Measurements from ENCODE around the gene KCNMA1.
"Not testable (repeated sequence)": the region's sequence is repeated elsewhere in the genome, so short reads cannot be mapped to it uniquely, and the experiment has no call there.

Gene KCNMA1

GRCh38 chr10:77529050-77529576, 108.5 kb downstream of the KCNMA1 start:
- no peak for DNase-seq

GRCh38 chr10:77527839-77528238, 109.8 kb downstream of the KCNMA1 start:
- no peak for DNase-seq

DNA sequence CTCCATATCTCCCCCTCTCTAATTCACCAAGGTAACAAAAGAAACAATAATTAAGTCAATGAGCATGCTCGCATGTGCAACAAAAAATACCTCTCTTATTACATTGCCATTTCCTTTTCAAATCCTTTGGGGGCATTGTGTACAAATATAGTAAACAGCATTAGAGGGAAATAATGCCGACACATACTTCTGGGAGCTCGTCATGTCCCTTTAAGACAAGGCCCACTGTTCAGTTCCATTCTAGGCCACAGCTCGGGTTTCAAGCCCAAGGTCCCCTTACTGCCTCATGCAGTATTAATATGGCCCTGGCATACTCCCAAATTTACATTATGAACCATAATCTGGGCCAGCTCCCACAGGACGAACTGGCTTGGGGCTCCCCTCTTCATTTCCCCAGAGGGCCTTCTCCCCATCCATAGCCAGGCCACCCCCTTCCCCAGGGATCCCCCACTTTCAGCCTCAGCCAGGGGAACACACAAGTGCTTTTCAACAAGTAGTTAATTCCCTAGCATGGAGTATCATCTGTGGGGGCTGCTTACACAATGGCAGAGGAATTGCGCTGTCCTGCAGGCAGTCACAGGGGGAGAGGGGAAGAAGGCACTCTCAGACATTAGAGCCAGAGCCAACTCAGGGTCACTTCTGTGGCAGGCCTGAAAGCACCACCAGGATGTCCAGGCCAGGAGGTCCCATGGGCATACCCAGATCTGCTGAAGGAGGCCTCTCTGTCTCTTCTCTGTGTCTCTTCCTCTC, 110.6 kb downstream of the KCNMA1 start:
- DNase-seq: peak; percentile 55

DNA sequence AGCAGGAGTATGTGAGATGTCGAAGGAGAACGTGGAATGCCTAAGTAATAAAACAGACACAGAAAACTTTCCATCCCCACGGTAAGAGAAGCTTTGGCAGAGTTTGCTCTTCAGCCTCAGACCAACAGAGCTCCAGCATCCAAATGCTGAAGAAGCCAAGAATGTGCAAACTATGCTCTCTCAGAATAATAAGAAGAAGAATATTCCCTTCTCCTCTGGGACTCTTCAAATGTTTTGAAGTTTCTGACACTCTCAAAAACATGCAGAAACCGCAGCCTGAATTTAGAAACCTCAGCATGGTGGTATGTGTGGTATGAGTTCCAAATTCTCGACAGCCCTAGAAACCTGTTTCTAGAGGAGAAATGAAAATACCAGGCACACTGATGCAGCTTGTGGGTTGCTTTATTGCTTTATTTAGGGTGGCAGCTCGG, 113.3 kb downstream of the KCNMA1 start:
- peak; percentile 71 for DNase-seq

DNA sequence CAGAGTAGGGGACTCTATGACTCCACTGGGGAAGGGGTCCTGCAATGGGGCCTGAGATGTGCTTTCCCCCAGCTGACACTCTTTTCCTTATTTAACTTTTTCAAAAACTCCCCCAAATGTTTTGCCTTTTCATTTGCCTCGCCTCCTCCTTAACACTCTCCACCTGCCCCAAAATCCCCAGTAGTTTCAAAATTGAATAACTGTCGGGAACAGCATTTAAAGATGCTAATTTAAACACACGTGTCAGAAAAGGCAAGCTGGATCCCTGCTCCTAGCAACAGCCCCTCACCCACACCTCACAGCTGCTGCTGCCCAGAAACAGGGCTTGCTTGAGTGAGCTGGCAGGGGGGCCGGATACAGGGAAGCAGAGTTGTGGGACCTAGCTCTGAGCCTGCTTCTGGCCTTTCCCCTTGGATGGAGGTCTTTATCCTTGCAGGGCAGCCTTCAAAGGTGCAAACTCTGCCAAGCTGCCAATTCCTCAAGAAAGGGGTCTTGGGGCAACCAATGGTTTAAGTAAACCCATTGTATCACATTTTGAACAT, 115.3 kb downstream of the KCNMA1 start:
- DNase-seq: no peak

DNA sequence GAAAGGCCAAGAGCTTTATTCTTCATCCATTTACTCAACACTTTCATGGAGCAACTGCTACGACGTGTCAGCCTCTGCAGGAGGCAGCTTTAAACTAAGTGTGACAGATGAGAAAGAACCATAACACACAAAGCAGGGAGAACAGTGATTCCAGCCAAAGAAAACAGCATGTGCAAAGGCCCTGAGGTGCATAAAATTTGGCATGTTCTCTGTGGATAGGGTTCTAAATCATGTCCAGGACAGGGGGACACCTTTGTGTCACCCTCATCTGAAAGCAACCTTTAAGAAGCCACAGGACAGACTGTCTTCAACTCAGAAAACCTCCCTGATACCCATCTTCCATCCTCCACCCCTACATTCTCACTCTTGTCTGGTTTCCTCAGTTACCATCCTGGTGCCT, 116.6 kb downstream of the KCNMA1 start:
- DNase-seq: no peak

GRCh38 chr10:77520290-77520689, 117.3 kb downstream of the KCNMA1 start:
- DNase-seq: no peak

DNA sequence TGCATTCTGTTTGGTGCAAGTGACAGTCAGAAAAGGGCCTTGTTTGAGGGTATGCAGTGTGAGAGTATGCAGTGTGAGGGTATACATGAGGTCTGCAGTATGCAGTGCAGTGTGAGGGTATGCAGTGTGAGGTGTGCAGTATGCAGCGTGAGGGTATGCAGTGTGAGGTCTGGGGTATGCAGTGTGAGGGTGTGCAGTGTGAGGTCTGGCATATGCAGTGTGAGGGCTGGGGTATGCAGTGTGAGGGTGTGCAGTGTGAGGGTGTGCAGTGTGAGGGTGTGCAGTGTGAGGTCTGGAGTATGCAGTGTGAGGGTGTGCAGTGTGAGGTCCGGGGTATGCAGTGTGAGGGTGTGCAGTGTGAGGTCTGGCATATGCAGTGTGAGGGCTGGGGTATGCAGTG, 117.8 kb downstream of the KCNMA1 start:
- DNase-seq: not testable (repeated sequence)

DNA sequence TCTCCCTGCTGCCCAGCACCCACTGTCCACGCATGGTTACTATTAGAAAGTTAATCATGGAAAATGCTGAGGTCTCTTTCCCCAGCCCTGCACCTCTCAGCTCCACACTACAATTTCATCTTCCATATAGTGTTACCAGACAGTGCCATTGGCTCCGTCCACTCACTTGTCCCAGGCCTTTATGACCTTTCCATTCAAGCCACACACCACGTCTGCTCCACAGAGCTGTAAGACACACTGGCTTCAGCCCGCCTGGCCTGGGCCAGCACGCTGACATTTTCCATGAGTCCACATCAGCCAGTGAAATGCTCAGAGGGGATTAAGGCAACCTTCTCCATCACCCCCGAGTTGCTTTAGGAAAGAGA, 118.7 kb downstream of the KCNMA1 start:
- DNase-seq: no peak

DNA sequence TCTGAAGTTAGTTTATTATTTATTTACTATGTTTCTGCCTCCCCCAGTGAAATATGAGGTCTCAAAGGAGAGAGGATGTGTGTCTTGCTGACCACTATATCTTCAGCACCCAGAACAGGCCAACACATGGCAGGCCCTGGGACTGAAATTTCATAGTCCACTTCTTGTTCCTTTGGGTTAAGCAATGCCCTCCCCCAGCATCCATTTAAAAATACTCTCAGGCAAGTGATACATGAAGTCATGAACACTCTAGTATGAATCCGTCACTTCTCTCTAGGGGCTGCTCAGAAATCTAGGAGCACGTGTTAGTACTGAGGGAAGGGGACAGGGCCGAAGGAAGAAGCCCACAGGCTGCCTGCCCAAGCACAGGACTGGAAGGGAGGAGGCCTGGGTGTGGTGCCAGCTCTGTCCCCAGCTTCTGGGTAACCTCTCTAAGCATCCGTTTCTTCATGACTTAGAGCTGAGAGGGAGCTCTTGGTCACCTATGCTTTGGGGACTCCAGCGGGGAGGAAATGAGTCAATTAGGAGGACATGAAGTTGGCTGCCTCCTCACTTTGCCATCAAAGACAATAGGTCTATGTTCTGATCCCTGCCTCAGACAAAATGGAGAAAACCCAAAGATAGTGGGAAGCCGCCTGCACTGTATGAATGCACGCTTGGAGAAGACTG, 119.2 kb downstream of the KCNMA1 start:
- no peak for DNase-seq

DNA sequence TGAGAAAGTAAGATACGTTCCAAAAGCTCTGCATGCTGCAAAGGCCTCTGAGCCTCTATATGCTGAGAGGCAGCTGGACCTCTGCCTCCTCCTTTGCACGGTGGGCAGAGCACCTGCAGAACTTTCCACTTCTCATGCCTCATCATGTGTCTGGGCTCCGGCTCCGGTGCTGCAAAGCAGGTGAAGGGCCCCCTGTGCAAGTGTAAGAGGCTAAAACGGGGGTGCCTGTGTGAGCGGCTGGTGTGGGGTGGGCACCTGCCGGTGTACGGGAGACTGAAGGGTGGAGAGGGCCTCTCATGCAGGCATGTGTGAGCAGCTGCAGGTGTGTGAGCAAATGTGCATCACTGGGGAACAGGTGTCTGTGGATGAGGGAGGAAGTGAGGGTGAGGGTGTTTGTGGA, 121.0 kb downstream of the KCNMA1 start:
- DNase-seq: no peak

DNA sequence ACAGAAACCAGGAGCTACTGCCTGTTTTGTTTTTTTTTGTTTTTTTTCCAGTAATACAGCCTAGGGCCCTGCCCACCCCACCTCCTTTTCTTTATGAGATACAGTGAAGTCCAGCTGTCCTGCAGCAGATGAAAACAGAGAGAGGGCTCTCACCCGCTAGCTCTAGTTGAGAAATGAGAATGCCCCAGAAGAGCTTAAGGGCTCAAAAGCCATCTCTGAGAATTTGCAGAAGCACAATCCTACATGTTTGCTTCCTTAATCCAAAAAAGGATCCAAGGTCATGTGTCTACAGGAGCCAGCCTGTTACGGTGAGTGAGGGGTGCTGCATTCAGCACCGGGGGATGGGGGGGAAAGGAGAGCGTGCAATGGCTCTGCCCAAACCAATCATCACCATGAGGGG, 122.7 kb downstream of the KCNMA1 start:
- DNase-seq: no peak

GRCh38 chr10:77513781-77514331, 123.8 kb downstream of the KCNMA1 start:
- DNase-seq: peak; percentile 88

DNA sequence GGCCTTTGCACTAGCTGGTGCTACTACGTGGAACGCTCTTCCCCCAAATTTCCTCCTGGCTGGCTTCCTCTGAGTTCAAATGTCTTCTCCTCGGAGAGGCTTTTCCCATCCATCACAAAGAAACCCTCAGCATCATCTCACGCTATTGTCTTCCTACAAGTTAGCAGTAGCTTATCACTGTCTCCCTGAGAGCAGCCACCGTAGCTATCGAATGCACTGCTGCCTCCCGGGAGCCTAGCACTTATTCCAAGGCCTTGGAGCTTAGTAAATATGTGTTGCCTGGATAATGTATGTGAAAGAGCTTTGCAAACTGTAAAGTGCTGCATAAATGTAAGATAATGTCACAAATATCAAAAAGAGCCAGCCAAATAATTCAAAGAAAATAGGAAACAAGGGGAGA, 124.4 kb downstream of the KCNMA1 start:
- DNase-seq: no peak

- no peak for DNase-seq
Measured at GRCh38 chr10:77512219-77512578, 125.4 kb downstream of the KCNMA1 start.

DNA sequence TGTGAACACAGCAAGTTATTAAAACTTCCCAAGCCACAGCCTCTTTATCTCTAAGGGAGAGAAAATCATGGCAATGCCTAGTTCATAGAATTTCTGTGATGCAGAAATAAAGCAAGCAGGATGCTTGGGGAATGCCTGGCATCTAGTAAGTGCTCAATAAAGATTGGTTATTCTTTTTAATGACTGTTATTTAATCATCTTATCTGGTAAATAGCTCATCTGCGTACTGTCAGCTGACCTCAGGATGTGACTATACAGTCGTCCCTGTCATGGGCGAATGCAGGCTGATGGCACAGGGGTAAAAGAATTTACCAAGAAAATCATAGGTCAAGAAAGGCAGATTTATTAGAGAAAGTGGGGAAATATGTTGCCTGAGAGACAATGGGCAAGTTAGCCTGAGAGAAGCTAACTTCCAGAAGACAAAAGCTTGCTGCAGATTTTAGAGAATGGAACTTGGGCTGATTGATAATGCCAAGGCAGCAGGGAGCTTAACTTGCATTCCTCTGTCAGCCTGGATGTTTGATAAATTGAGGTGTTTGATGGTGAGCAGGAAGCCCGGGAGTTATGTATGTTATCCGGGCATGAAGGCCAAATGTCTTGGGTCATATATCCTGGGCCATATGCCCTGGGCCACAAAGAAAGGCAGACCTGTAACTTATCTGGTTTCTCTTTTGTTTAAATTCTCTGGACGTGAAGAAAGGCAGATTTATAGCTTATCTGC, 126.0 kb downstream of the KCNMA1 start:
- no peak for DNase-seq

DNA sequence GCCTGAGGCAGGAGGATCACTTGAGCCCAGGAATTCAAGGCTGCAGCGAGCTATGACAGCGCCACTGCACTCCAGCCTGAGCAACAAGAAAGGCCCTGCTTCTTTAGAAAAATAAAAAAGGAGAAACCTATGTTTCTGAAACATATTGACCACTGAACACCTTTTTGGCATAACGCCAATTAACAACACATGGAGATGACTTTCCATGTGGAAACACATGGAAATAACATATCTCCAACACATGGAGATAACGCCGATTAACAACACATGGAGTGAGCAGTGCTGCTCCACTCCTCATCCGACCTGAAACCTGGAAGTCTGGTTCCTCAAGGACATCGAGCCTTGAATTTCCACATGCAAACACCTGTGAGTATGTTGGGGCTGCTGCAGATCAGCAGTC, 126.9 kb downstream of the KCNMA1 start:
- no peak for DNase-seq

- DNase-seq: no peak
Measured at GRCh38 chr10:77510294-77510693, 127.3 kb downstream of the KCNMA1 start.

- DNase-seq: no peak
Measured at GRCh38 chr10:77509391-77509790, 128.2 kb downstream of the KCNMA1 start.

DNA sequence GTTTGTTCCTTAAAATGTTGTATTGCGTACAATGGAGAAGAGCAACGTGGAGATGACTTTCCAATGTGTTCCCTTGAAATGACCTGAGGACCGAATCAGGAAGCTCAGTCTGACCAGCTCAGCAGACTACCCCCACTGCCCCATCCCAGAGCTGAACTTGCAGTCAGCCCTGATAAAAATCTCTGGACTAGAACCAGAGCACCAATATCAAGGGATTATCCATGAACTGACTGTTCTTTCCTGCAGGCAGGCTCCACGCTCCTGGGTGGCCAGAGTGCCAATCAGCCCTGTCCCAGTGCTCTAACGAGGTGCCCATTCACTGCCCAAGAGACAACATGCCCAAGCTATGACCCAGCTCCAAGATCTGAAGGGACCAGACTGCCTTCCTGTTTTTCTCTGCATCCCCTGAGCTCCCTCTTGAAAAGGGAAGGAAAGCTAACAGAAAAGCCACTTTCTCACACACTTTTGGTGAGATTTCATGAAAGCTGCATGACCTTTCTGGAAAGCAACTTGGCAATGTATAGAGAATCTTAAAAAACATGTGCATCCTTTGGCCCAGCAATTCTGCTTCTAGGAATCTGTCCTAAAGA, 130.2 kb downstream of the KCNMA1 start:
- no peak for DNase-seq

GRCh38 chr10:77506517-77507200, 130.9 kb downstream of the KCNMA1 start:
- no peak for DNase-seq
